Right lobe of liver (tissue), 4 donors: ENCODE results near the gene PIGB.

Experiments
- CTCF ChIP-seq, 4 donors: fragments of 200-600 bp in 3 of 4; fragments of 450-650 bp in 1 of 4; IDR thresholded peaks; one replicate each; pipeline versions ENCODE4 v1.5.1 to v1.8.0; 2016 to 2022; ENCODE audit warnings: antibody characterized with exemption in 4 of 4, mild to moderate bottlenecking in 2 of 4
- POLR2A ChIP-seq: fragments of 450-650 bp; IDR thresholded peaks from one replicate; pipeline ENCODE4 v1.6.1; 2017; ENCODE audit warnings: antibody characterized with exemption, mild to moderate bottlenecking
- donor health status: DM: no; HTN: no; CAD: no.
- donor health status: DM: no; HTN: no; CAD: no.
- donor health status: DM: no; HTN: yes; CAD: no.

- no peak for TF ChIP-seq POLR2A
- no peak for TF ChIP-seq CTCF (IDR thresholded peaks at IDR 0.05)
These were observed 15.3 kb downstream of the PIGB start for GRCh38 chr15:55334371-55334770.
